Measurements from ENCODE around the gene PADI4.

PADI4 gene

GRCh38 chr1:17347769-17348592 lies 40.0 kb downstream of the PADI4 start:
- Mint-ChIP-seq H3K27me3 (no peaks in the 10 kb centered on the region), H3K9me3 (peaks cover 0 to 7% of the 10 kb centered on the region in 2 donors), H3K4me1 (peaks cover 7% of the 10 kb centered on the region), H3K27ac (no peak overlapping the region), H3K4me3 (no peak overlapping the region)
- DNase-seq (no peak), ATAC-seq (no peak)

GRCh38 chr1:17348593-17349234 lies 40.7 kb downstream of the PADI4 start:
- H3K4me3 Mint-ChIP-seq, result no peak overlapping the region
- ATAC-seq (no peak), DNase-seq (no peak)
- H3K27me3 Mint-ChIP-seq, result no peaks in the 10 kb centered on the region
- peaks cover 7% of the 10 kb centered on the region for H3K4me1 Mint-ChIP-seq
- H3K9me3 Mint-ChIP-seq, result peaks cover 0 to 5% of the 10 kb centered on the region in 2 donors
- no peak overlapping the region for H3K27ac Mint-ChIP-seq

- H3K27me3 Mint-ChIP-seq, result no peaks in the 10 kb centered on the region
- no peak for ATAC-seq
- H3K9me3 Mint-ChIP-seq, result no peaks in the 10 kb centered on the region
- no peak overlapping the region for H3K4me3 Mint-ChIP-seq
- H3K4me1 Mint-ChIP-seq, result peaks cover 13% of the 10 kb centered on the region
- H3K27ac Mint-ChIP-seq, result peak overlapping the region; percentile 75 to 85
- no peak for DNase-seq
Observed at GRCh38 chr1:17350083-17350482, 42.1 kb downstream of the PADI4 start.

GRCh38 chr1:17350928-17351446 lies 43.0 kb downstream of the PADI4 start:
- no peak for ATAC-seq
- H3K4me1 Mint-ChIP-seq, result peaks cover 20% of the 10 kb centered on the region
- no peaks in the 10 kb centered on the region for H3K9me3 Mint-ChIP-seq
- peak overlapping the region in 1 of 2 donors; percentile 58 for H3K27ac Mint-ChIP-seq
- DNase-seq, result no peak
- H3K27me3 Mint-ChIP-seq, result no peaks in the 10 kb centered on the region
- H3K4me3 Mint-ChIP-seq, result no peak overlapping the region

- DNase-seq (no peak), ATAC-seq (no peak)
- Mint-ChIP-seq H3K4me3 (no peak overlapping the region), H3K27ac (peak overlapping the region in 1 of 2 donors; percentile 90), H3K27me3 (no peaks in the 10 kb centered on the region), H3K9me3 (no peaks in the 10 kb centered on the region), H3K4me1 (peaks cover 28% of the 10 kb centered on the region)
Observed at GRCh38 chr1:17351598-17352324, 43.8 kb downstream of the PADI4 start.

- ATAC-seq (no peak), DNase-seq (no peak)
- no peaks in the 10 kb centered on the region for H3K27me3 Mint-ChIP-seq
- peaks cover 31% of the 10 kb centered on the region for H3K4me1 Mint-ChIP-seq
- no peaks in the 10 kb centered on the region for H3K9me3 Mint-ChIP-seq
- H3K27ac Mint-ChIP-seq, result no peak overlapping the region
- H3K4me3 Mint-ChIP-seq, result no peak overlapping the region
Observed at GRCh38 chr1:17352419-17352909, 44.5 kb downstream of the PADI4 start.

- peak overlapping the region; percentile 95 to 97 for H3K27ac Mint-ChIP-seq
Observed at GRCh38 chr1:17355898-17356297, 47.9 kb downstream of the PADI4 start.

GRCh38 chr1:17356387-17357026 lies 48.5 kb downstream of the PADI4 start:
- Mint-ChIP-seq H3K4me1 (peaks cover 24% of the 10 kb centered on the region), H3K4me3 (peak overlapping the region; percentile 84 to 88), H3K27me3 (no peaks in the 10 kb centered on the region), H3K9me3 (no peaks in the 10 kb centered on the region), H3K27ac (peak overlapping the region; percentile 95 to 97)
- peak in 1 of 2 donors; percentile 25 for DNase-seq
- ATAC-seq, result peak; percentile 48

More at GRCh38 chr1:17355898-17356297, 47.9 kb downstream of the PADI4 start:
- peaks cover 24% of the 10 kb centered on the region for H3K4me1 Mint-ChIP-seq
- DNase-seq (peak; percentile 50 to 73), ATAC-seq (peak; percentile 98)
- peak overlapping the region; percentile 84 to 88 for H3K4me3 Mint-ChIP-seq
- no peaks in the 10 kb centered on the region for H3K27me3 Mint-ChIP-seq
- H3K9me3 Mint-ChIP-seq, result no peaks in the 10 kb centered on the region

GRCh38 chr1:17358557-17358956 lies 50.6 kb downstream of the PADI4 start:
- H3K4me3 Mint-ChIP-seq, result no peak overlapping the region
- ATAC-seq (no peak), DNase-seq (no peak)
- H3K27ac Mint-ChIP-seq, result no peak overlapping the region
- H3K27me3 Mint-ChIP-seq, result no peaks in the 10 kb centered on the region
- no peaks in the 10 kb centered on the region for H3K9me3 Mint-ChIP-seq
- H3K4me1 Mint-ChIP-seq, result peaks cover 24% of the 10 kb centered on the region

GRCh38 chr1:17359031-17359430 lies 51.0 kb downstream of the PADI4 start:
- ATAC-seq (no peak), DNase-seq (no peak)
- no peaks in the 10 kb centered on the region for H3K9me3 Mint-ChIP-seq
- H3K27me3 Mint-ChIP-seq, result no peaks in the 10 kb centered on the region
- no peak overlapping the region for H3K27ac Mint-ChIP-seq
- peaks cover 24% of the 10 kb centered on the region for H3K4me1 Mint-ChIP-seq
- H3K4me3 Mint-ChIP-seq, result no peak overlapping the region

GRCh38 chr1:17359808-17360207 lies 51.8 kb downstream of the PADI4 start:
- Mint-ChIP-seq H3K9me3 (no peaks in the 10 kb centered on the region), H3K27me3 (no peaks in the 10 kb centered on the region), H3K27ac (no peak overlapping the region), H3K4me1 (peaks cover 21% of the 10 kb centered on the region), H3K4me3 (no peak overlapping the region)
- no peak for ATAC-seq
- DNase-seq, result no peak

- H3K9me3 Mint-ChIP-seq, result no peaks in the 10 kb centered on the region
- H3K4me1 Mint-ChIP-seq, result peaks cover 16% of the 10 kb centered on the region
- DNase-seq (no peak), ATAC-seq (no peak)
- H3K27me3 Mint-ChIP-seq, result peaks cover 2% of the 10 kb centered on the region
- H3K4me3 Mint-ChIP-seq, result no peak overlapping the region
- no peak overlapping the region for H3K27ac Mint-ChIP-seq
Observed at GRCh38 chr1:17360272-17360956, 52.4 kb downstream of the PADI4 start.

- no peak for ATAC-seq
- H3K4me3 Mint-ChIP-seq, result no peak overlapping the region
Observed at GRCh38 chr1:17361687-17362086, 53.7 kb downstream of the PADI4 start.

GRCh38 chr1:17363351-17363750 lies 55.4 kb downstream of the PADI4 start:
- Mint-ChIP-seq H3K27me3 (peaks cover 15% of the 10 kb centered on the region), H3K9me3 (no peaks in the 10 kb centered on the region), H3K4me3 (no peak overlapping the region), H3K4me1 (no peaks in the 10 kb centered on the region), H3K27ac (no peak overlapping the region)
- ATAC-seq (no peak), DNase-seq (no peak)

More at GRCh38 chr1:17361687-17362086, 53.7 kb downstream of the PADI4 start:
- Mint-ChIP-seq H3K27ac (no peak overlapping the region), H3K27me3 (peaks cover 14% of the 10 kb centered on the region), H3K9me3 (no peaks in the 10 kb centered on the region), H3K4me1 (peaks cover 4% of the 10 kb centered on the region)
- no peak for DNase-seq

All from stimulated activated naive CD8-positive, alpha-beta T cell treated with anti-CD3 and anti-CD28 coated beads, Interleukin-15, amount 100 ng/mL, for 72 hours (primary cell).